CD4-positive, alpha-beta T cell (primary cell): ENCODE measurements around the gene TDRKH. TPM values are rescaled to one million over a fixed set of nuclear protein-coding genes. Genes with fewer than 3 reads are reported as not detected.

ENCODE experiments used
- ATAC-seq: fragments of 200-7000 bp; cut with Tn5 transposase; one replicate; pipeline ENCODE4 v1.10.0; 2022; ENCODE audit warnings: mild to moderate bottlenecking; ENCODE audit not compliant: poor library complexity
- CTCF ChIA-PET: fragments of 350-600 bp; sonication (Branson Sonifier 250); formaldehyde crosslinking; loops from one replicate; lab custom pipeline; 2021; ENCODE audit warnings: antibody characterized with exemption, inconsistent platforms; lab: Charles Lee
- POLR2A ChIA-PET: fragments of 350-600 bp; sonication (Branson Sonifier 250); formaldehyde crosslinking; loops from one replicate; lab custom pipeline; 2021; ENCODE audit warnings: antibody characterized with exemption, inconsistent platforms; lab: Charles Lee
- DNase-seq, 14 experiments: peaks; one replicate each; pipeline ENCODE4 v3.0.0-alpha.2; 2013 to 2020; ENCODE audit warnings: mixed read lengths in 2 of 14
- H3K27ac ChIP-seq, 2 donors: one replicate each; pipeline versions ENCODE4 v1.5.1 to v1.7.0; 2013; ENCODE audit warnings: low read length in 2 of 2, low read depth in 1 of 2, mild to moderate bottlenecking in 1 of 2
- H3K27me3 ChIP-seq, 2 experiments: 1 replicate in 1 of 2; 2 replicates in 1 of 2; pipeline versions ENCODE4 v1.6.1 to v1.7.0; 2013; ENCODE audit warnings: low read length in 2 of 2, control low read depth in 1 of 2, mild to moderate bottlenecking in 1 of 2, moderate library complexity in 1 of 2; ENCODE audit not compliant: insufficient read depth in 2 of 2, control insufficient read depth in 1 of 2
- H3K36me3 ChIP-seq: one replicate; pipeline ENCODE4 v1.6.1; 2013; ENCODE audit warnings: low read length, control low read depth; ENCODE audit not compliant: insufficient read depth
- H3K4me1 ChIP-seq: one replicate; pipeline ENCODE4 v1.6.1; 2013; ENCODE audit warnings: low read length, control low read depth; ENCODE audit not compliant: insufficient read depth
- H3K4me3 ChIP-seq: one replicate; pipeline ENCODE4 v1.5.1; 2013; ENCODE audit warnings: mild to moderate bottlenecking, low read length, moderate library complexity
- H3K9me3 ChIP-seq, 2 experiments: 1 replicate in 1 of 2; 2 replicates in 1 of 2; pipeline versions ENCODE4 v1.6.1 to v1.7.0; 2013; ENCODE audit warnings: low read length in 2 of 2, mild to moderate bottlenecking in 2 of 2, control low read depth in 1 of 2, moderate library complexity in 1 of 2; ENCODE audit not compliant: control insufficient read depth in 1 of 2, insufficient read depth in 1 of 2
- H3K27ac Mint-ChIP-seq: one replicate; pipeline ENCODE4 v1.8.0; 2020; ENCODE audit warnings: mixed read lengths
- H3K27me3 Mint-ChIP-seq: one replicate; pipeline ENCODE4 v1.8.0; 2021; ENCODE audit warnings: mixed read lengths
- H3K36me3 Mint-ChIP-seq: one replicate; pipeline ENCODE4 v1.8.0; 2021; ENCODE audit warnings: low read depth, mixed read lengths
- H3K4me1 Mint-ChIP-seq: one replicate; pipeline ENCODE4 v1.8.0; 2021; ENCODE audit warnings: low read depth, mixed read lengths
- H3K4me3 Mint-ChIP-seq: one replicate; pipeline ENCODE4 v1.8.0; 2020; ENCODE audit warnings: mild to moderate bottlenecking, mixed read lengths
- H3K9me3 Mint-ChIP-seq: one replicate; pipeline ENCODE4 v1.8.0; 2020; ENCODE audit warnings: mixed read lengths
- CTCF ChIP-seq: fragments of 200-600 bp; IDR thresholded peaks from one replicate; pipeline ENCODE4 v1.8.0; 2022; ENCODE audit warnings: antibody characterized with exemption, mild to moderate bottlenecking
- intact Hi-C, 2 experiments: fragments of 100-400 bp; cut with DNase I in 1 of 2; cut with micrococcal nuclease in 1 of 2; formaldehyde crosslinking; loops; one replicate each; pipeline versions ENCODE4 v1.15.1 to v1.9.0; 2023 to 2025; cut with DNase I, micrococcal nuclease
- total RNA-seq, 174 experiments: library from RNA in 2 of 174; stranded (reverse) in 2 of 174; gene quantifications; one replicate each; pipeline ENCODE4 v1.2.3 and lab custom pipeline; 2021 to 2026

Gene TDRKH
- total RNA-seq, 2 experiments from 2014 or later: 6.1 to 6.4 TPM

- H3K4me3 Mint-ChIP-seq: peak overlapping the region; percentile 45
- H3K4me1 Mint-ChIP-seq: peaks cover 79% of the 10 kb centered on the region
- Histone ChIP-seq H3K27me3 (no peaks in the 10 kb centered on the region), H3K4me1 (peaks cover 91% of the 10 kb centered on the region), H3K27ac (peak overlapping the region; percentile 1 to 37), H3K36me3 (no peaks in the 10 kb centered on the region), H3K9me3 (no peaks in the 10 kb centered on the region), H3K4me3 (peak overlapping the region; percentile 13)
- no peaks in the 10 kb centered on the region for H3K27me3 Mint-ChIP-seq
- ATAC-seq (no peak), DNase-seq (peak in 3 of 14 experiments; percentile 43 to 58 (median 49))
- POLR2A ChIA-PET: interaction anchor here (1.1 to 1.9 kb wide), 4 partner anchors 9 to 31 kb away, joined by 3 to 12 read pairs (median 6); partner anchors contain the start of genes C2CD4D and TDRKH
- H3K36me3 Mint-ChIP-seq: no peaks in the 10 kb centered on the region
- H3K27ac Mint-ChIP-seq: peak overlapping the region; percentile 75
- H3K9me3 Mint-ChIP-seq: no peaks in the 10 kb centered on the region
- no peak for TF ChIP-seq CTCF
- intact Hi-C loops: no loop called here
- CTCF ChIA-PET: interaction anchor here (0.9 to 1.4 kb wide), 2 partner anchors 31 to 637 kb away, joined by 3 read pairs; partner anchors contain the start of gene TDRKH
Measured at GRCh38 chr1:151820940-151821339, 30.6 kb upstream of the TDRKH start.

- intact Hi-C loops: no loop called here
- H3K36me3 ChIP-seq: no peaks in the 10 kb centered on the region
- TF ChIP-seq CTCF: no peak
- H3K27ac Mint-ChIP-seq: peak overlapping the region; percentile 75
- ChIA-PET POLR2A (interaction anchor here (0.7 to 1.9 kb wide), 5 partner anchors 10 to 30 kb away, joined by 3 to 12 read pairs (median 5); partner anchors contain the start of genes C2CD4D and TDRKH), CTCF (interaction anchor here (0.9 to 1.4 kb wide), 2 partner anchors 30 to 638 kb away, joined by 3 read pairs; partner anchors contain the start of gene TDRKH)
- no peaks in the 10 kb centered on the region for H3K36me3 Mint-ChIP-seq
- H3K9me3 ChIP-seq: no peaks in the 10 kb centered on the region
- no peaks in the 10 kb centered on the region for H3K9me3 Mint-ChIP-seq
- no peaks in the 10 kb centered on the region for H3K27me3 ChIP-seq
- peaks cover 91% of the 10 kb centered on the region for H3K4me1 ChIP-seq
- peaks cover 79% of the 10 kb centered on the region for H3K4me1 Mint-ChIP-seq
- peak overlapping the region; percentile 13 for H3K4me3 ChIP-seq
- DNase-seq: no peak
- H3K27ac ChIP-seq: peak overlapping the region in 1 of 2 donors; percentile 37
- no peak overlapping the region for H3K4me3 Mint-ChIP-seq
- no peak for ATAC-seq
- no peaks in the 10 kb centered on the region for H3K27me3 Mint-ChIP-seq
Measured at GRCh38 chr1:151819976-151820623, 29.8 kb upstream of the TDRKH start.

- Mint-ChIP-seq H3K9me3 (no peaks in the 10 kb centered on the region), H3K27ac (peak overlapping the region; percentile 75), H3K4me3 (no peak overlapping the region), H3K4me1 (peaks cover 84% of the 10 kb centered on the region), H3K27me3 (no peaks in the 10 kb centered on the region), H3K36me3 (no peaks in the 10 kb centered on the region)
- DNase-seq: no peak
- Histone ChIP-seq H3K4me1 (peaks cover 92% of the 10 kb centered on the region), H3K27ac (peak overlapping the region in 1 of 2 donors; percentile 26), H3K4me3 (no peak overlapping the region), H3K9me3 (no peaks in the 10 kb centered on the region), H3K27me3 (no peaks in the 10 kb centered on the region), H3K36me3 (peaks cover 6% of the 10 kb centered on the region)
- TF ChIP-seq CTCF: no peak
- ChIA-PET CTCF (no interaction called here), POLR2A (no interaction called here)
- intact Hi-C loops: no loop called here
- ATAC-seq: no peak
Measured at GRCh38 chr1:151819227-151819835, 29.0 kb upstream of the TDRKH start.
